SU-DHL-6 (cell line): ENCODE results near the gene LZTS2.

ENCODE experiments used
- H2AFZ ChIP-seq: fragments of 200-600 bp; sonication (generic); 2 replicates; pipeline ENCODE4 v1.6.1; 2014; ENCODE audit warnings: low read depth, mild to moderate bottlenecking, moderate library complexity, mixed read lengths, antibody characterized with exemption, low read length; ENCODE audit not compliant: severe bottlenecking
- H3F3A ChIP-seq: fragments of 200-600 bp; shearing (Covaris generic); 2 replicates; pipeline ENCODE4 v1.6.0; 2016; ENCODE audit warnings: antibody characterized with exemption, mild to moderate bottlenecking; ENCODE audit not compliant: insufficient read depth
- H3K27ac ChIP-seq: fragments of 200-600 bp; sonication (generic); 2 replicates; pipeline ENCODE4 v1.5.1; 2016; ENCODE audit warnings: low read depth, mild to moderate bottlenecking, low read length, moderate library complexity, mixed read lengths
- H3K27me3 ChIP-seq: fragments of 200-600 bp; sonication (generic), shearing (Covaris generic); 2 replicates; pipeline ENCODE4 v1.6.0; 2014; ENCODE audit warnings: mild to moderate bottlenecking, low read length
- H3K36me3 ChIP-seq: fragments of 200-600 bp; sonication (generic); 2 replicates; pipeline ENCODE4 v1.6.1; 2014; ENCODE audit warnings: mild to moderate bottlenecking, low read length, mixed read lengths
- H3K4me2 ChIP-seq: fragments of 300-600, 200-600 bp; shearing (Covaris generic), sonication (generic); 2 replicates; pipeline ENCODE4 v1.6.0; 2014; ENCODE audit warnings: low read length, low read depth, mild to moderate bottlenecking; ENCODE audit not compliant: poor library complexity, severe bottlenecking
- H3K4me3 ChIP-seq: fragments of 200-600 bp; sonication (generic); 2 replicates; pipeline ENCODE4 v1.5.1; 2014; ENCODE audit warnings: antibody characterized with exemption, low read length, mild to moderate bottlenecking, mixed read lengths; ENCODE audit not compliant: insufficient read depth, poor library complexity, severe bottlenecking
- H3K79me2 ChIP-seq: fragments of 200-600 bp; sonication (generic); 2 replicates; pipeline ENCODE4 v1.6.1; 2014; ENCODE audit warnings: mild to moderate bottlenecking, low read length, moderate library complexity; ENCODE audit not compliant: insufficient read depth
- H3K9ac ChIP-seq: fragments of 200-600 bp; sonication (generic); 2 replicates; pipeline ENCODE4 v1.7.0; 2014; ENCODE audit warnings: mild to moderate bottlenecking, low read length
- H3K9me2 ChIP-seq: fragments of 200-600 bp; sonication (generic); replicated peaks from 2 replicates; pipeline ENCODE4 v1.6.1; 2014; ENCODE audit warnings: low read length; ENCODE audit not compliant: insufficient read depth
- H3K9me3 ChIP-seq: fragments of 200-600 bp; sonication (generic); 2 replicates; pipeline ENCODE4 v1.6.1; 2014; ENCODE audit warnings: low read length, mixed read lengths; ENCODE audit not compliant: insufficient read depth
- H4K20me1 ChIP-seq: fragments of 200-600 bp; sonication (generic); 2 replicates; pipeline ENCODE4 v1.6.1; 2014; ENCODE audit warnings: low read depth, mild to moderate bottlenecking, antibody characterized with exemption, low read length, moderate library complexity, mixed read lengths
- EZH2phosphoT487 ChIP-seq: fragments of 200-600 bp; sonication (generic), shearing (Covaris generic); conservative IDR thresholded peaks from 2 replicates; pipeline ENCODE4 v1.6.1; 2018; ENCODE audit warnings: mild to moderate bottlenecking, antibody characterized with exemption, low read length, moderate library complexity, mixed read lengths
- TF ChIP-seq, protein P1 (sequence below): fragments of 200-600 bp; sonication (generic); IDR thresholded peaks from one replicate; pipeline ENCODE4 v1.5.1; 2017; ENCODE audit warnings: antibody characterized with exemption, mild to moderate bottlenecking, low read length, moderate library complexity; ENCODE audit not compliant: insufficient read depth, poor library complexity, severe bottlenecking

LZTS2 gene

GRCh38 chr10:100986952-100987684 lies 12.5 kb upstream of the LZTS2 start, which contains the start of the genes MRPL43 and TWNK:
TSS of gene MRPL43 (minus strand) at chr10:100987497. CDS start at chr10:100987443, 54 bp downstream.
TSS of gene TWNK (plus strand) at chr10:100987543. CDS start at chr10:100988211, 668 bp downstream.
- no peaks in the 10 kb centered on the region for H3K36me3 ChIP-seq
- H3K4me3 ChIP-seq = peak within 1 kb of the TSS; percentile 99
- H3K27ac ChIP-seq = peak within 1 kb of the TSS; percentile 78
- H3F3A ChIP-seq = no peaks in the 10 kb centered on the region; the same call in 1 of the 2 replicates
- peak within 1 kb of the TSS; percentile 92 for H3K4me2 ChIP-seq
- TF ChIP-seq EZH2phosphoT487 = no peak
- TF ChIP-seq, protein P1, sequence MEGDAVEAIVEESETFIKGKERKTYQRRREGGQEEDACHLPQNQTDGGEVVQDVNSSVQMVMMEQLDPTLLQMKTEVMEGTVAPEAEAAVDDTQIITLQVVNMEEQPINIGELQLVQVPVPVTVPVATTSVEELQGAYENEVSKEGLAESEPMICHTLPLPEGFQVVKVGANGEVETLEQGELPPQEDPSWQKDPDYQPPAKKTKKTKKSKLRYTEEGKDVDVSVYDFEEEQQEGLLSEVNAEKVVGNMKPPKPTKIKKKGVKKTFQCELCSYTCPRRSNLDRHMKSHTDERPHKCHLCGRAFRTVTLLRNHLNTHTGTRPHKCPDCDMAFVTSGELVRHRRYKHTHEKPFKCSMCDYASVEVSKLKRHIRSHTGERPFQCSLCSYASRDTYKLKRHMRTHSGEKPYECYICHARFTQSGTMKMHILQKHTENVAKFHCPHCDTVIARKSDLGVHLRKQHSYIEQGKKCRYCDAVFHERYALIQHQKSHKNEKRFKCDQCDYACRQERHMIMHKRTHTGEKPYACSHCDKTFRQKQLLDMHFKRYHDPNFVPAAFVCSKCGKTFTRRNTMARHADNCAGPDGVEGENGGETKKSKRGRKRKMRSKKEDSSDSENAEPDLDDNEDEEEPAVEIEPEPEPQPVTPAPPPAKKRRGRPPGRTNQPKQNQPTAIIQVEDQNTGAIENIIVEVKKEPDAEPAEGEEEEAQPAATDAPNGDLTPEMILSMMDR = no peak
- no peaks in the 10 kb centered on the region for H4K20me1 ChIP-seq
- peaks cover 44% of the 10 kb centered on the region for H3K79me2 ChIP-seq
- peak within 1 kb of the TSS; percentile 77 for H3K9ac ChIP-seq
- no peaks in the 10 kb centered on the region for H3K9me3 ChIP-seq
- H2AFZ ChIP-seq = peak within 1 kb of the TSS; percentile 88
- no peaks in the 10 kb centered on the region for H3K27me3 ChIP-seq
- no peaks in the 10 kb centered on the region for H3K9me2 ChIP-seq

GRCh38 chr10:100987685-100988049 lies 11.9 kb upstream of the LZTS2 start:
- H3K4me2 ChIP-seq = peak overlapping the region; percentile 92
- peak overlapping the region; percentile 88 for H2AFZ ChIP-seq
- peak overlapping the region; percentile 99 for H3K4me3 ChIP-seq
- H3K9me3 ChIP-seq = no peaks in the 10 kb centered on the region
- peak overlapping the region; percentile 78 for H3K27ac ChIP-seq
- H4K20me1 ChIP-seq = no peaks in the 10 kb centered on the region
- TF ChIP-seq, protein P1 = no peak
- TF ChIP-seq EZH2phosphoT487 = no peak
- H3F3A ChIP-seq = no peaks in the 10 kb centered on the region; the same call in 1 of the 2 replicates
- no peaks in the 10 kb centered on the region for H3K27me3 ChIP-seq
- H3K79me2 ChIP-seq = peaks cover 44% of the 10 kb centered on the region
- H3K36me3 ChIP-seq = no peaks in the 10 kb centered on the region
- H3K9me2 ChIP-seq = no peaks in the 10 kb centered on the region
- peak overlapping the region; percentile 77 for H3K9ac ChIP-seq

- Histone ChIP-seq H3K9ac (peak overlapping the region; percentile 77), H3K27ac (no peak overlapping the region), H3K36me3 (no peaks in the 10 kb centered on the region), H3K4me2 (peak overlapping the region; percentile 92), H3K79me2 (peaks cover 44% of the 10 kb centered on the region), H4K20me1 (no peaks in the 10 kb centered on the region), H3K9me3 (no peaks in the 10 kb centered on the region), H2AFZ (no peak overlapping the region), H3K4me3 (peak overlapping the region; percentile 99), H3K9me2 (no peaks in the 10 kb centered on the region), H3F3A (no peaks in the 10 kb centered on the region; the same call in 1 of the 2 replicates), H3K27me3 (no peaks in the 10 kb centered on the region)
- TF ChIP-seq EZH2phosphoT487 = no peak
- TF ChIP-seq, protein P1 = no peak
Measured at GRCh38 chr10:100988166-100988565, 11.4 kb upstream of the LZTS2 start.
